HCT116 (cell line): ENCODE measurements around the gene ANKRD9.

Experiments used
- EGR1 ChIP-seq: IDR thresholded peaks from 2 replicates; pipeline ENCODE4 v1.6.1; 2012; ENCODE audit warnings: low read depth
- ELF1 ChIP-seq: IDR thresholded peaks from 2 replicates; pipeline ENCODE4 v1.6.1; 2012; ENCODE audit warnings: low read depth, borderline replicate concordance
- EZH2 ChIP-seq: fragments of 200-600 bp; sonication (generic); IDR thresholded peaks from 2 replicates; pipeline ENCODE4 v1.6.1; 2017; ENCODE audit warnings: antibody characterized with exemption, mixed run types
- POLR2A ChIP-seq: IDR thresholded peaks from 2 replicates; pipeline ENCODE4 v1.7.0; 2011; ENCODE audit warnings: borderline replicate concordance; ENCODE audit not compliant: insufficient read depth, insufficient read length; ENCODE audit errors: extremely low read depth
- POLR2AphosphoS5 ChIP-seq: IDR thresholded peaks from 2 replicates; pipeline ENCODE4 v1.6.1; 2011; ENCODE audit warnings: mild to moderate bottlenecking, low read depth, low read length, moderate library complexity
- RAD21 ChIP-seq: IDR thresholded peaks from 2 replicates; pipeline ENCODE4 v1.6.1; 2012; ENCODE audit warnings: low read depth, mild to moderate bottlenecking
- TF ChIP-seq, protein P1 (sequence below), 3 experiments: fragments of 200-600 bp in 1 of 3; sonication (generic) in 1 of 3; IDR thresholded peaks in 2 of 3; conservative IDR thresholded peaks in 1 of 3; 2 replicates each; pipeline ENCODE4 v1.5.1; 2012 to 2017; ENCODE audit warnings: low read depth in 2 of 3, low read length in 2 of 3, antibody characterized with exemption in 1 of 3, borderline replicate concordance in 1 of 3, control low read depth in 1 of 3, mild to moderate bottlenecking in 1 of 3, mixed read lengths in 1 of 3, mixed run types in 1 of 3, moderate library complexity in 1 of 3; ENCODE audit not compliant: insufficient read depth in 1 of 3
- TF ChIP-seq, protein P2 (sequence below): IDR thresholded peaks from 2 replicates; pipeline ENCODE4 v1.6.1; 2012

DNA sequence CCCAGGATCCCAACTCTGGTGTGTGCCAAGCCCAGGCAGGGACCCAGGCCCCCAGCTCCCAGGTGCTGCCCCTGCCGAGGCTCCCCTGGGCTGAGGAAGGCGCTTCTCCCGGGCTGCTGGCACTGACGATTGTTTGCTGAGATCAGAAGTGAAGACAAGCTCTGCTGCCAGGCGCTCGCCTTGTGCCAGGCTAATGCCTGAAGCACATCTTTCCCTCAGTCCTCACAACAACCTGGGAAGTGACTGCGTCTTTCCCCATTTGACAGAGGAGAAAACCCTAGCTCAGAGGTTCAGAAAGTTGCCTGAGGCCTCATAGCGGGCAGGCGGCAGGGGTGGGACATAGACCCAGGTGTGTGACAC is 36.8 kb downstream of the ANKRD9 start:
- TF ChIP-seq POLR2A (no peak), ELF1 (no peak), EZH2 (no peak), RAD21 (no peak), EGR1 (no peak), POLR2AphosphoS5 (no peak)
- TF ChIP-seq, protein P1, sequence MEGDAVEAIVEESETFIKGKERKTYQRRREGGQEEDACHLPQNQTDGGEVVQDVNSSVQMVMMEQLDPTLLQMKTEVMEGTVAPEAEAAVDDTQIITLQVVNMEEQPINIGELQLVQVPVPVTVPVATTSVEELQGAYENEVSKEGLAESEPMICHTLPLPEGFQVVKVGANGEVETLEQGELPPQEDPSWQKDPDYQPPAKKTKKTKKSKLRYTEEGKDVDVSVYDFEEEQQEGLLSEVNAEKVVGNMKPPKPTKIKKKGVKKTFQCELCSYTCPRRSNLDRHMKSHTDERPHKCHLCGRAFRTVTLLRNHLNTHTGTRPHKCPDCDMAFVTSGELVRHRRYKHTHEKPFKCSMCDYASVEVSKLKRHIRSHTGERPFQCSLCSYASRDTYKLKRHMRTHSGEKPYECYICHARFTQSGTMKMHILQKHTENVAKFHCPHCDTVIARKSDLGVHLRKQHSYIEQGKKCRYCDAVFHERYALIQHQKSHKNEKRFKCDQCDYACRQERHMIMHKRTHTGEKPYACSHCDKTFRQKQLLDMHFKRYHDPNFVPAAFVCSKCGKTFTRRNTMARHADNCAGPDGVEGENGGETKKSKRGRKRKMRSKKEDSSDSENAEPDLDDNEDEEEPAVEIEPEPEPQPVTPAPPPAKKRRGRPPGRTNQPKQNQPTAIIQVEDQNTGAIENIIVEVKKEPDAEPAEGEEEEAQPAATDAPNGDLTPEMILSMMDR (IDR thresholded peaks at IDR 0.05 in 2 of 3, conservative IDR thresholded peaks at IDR 0.05 in 1 of 3; ENCODE audit: borderline replicate concordance in 1 of 3, insufficient read depth in 1 of 3, low read depth in 2 of 3, low read length in 2 of 3), result no peak
- TF ChIP-seq, protein P2, sequence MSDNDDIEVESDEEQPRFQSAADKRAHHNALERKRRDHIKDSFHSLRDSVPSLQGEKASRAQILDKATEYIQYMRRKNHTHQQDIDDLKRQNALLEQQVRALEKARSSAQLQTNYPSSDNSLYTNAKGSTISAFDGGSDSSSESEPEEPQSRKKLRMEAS, result no peak
